ENCODE data around the gene GLRA1. TPM values are rescaled to one million over a fixed set of nuclear protein-coding genes. Genes with fewer than 3 reads are reported as not detected.

GLRA1 gene
- polyA plus RNA-seq, 1 donor (not counting 4 experiments of a cell fraction or from before 2014, with no cell fraction given) = not detected

GRCh38 chr5:151787817-151788216 lies 136.8 kb downstream of the GLRA1 start:
- Histone ChIP-seq H3K27me3 (ENCODE audit: control insufficient read depth, extremely low read depth, insufficient read depth, low read length) (no peaks in the 10 kb centered on the region), H3K4me2 (ENCODE audit: control insufficient read depth, extremely low read depth, insufficient read depth, low read depth, low read length) (no peak overlapping the region), H3K9me1 (ENCODE audit: control insufficient read depth, extremely low read depth, insufficient read depth, low read length) (no peaks in the 10 kb centered on the region), H2AFZ (ENCODE audit: control insufficient read depth, low read length) (no peak overlapping the region), H3K4me1 (ENCODE audit: control insufficient read depth, extremely low read depth, insufficient read depth, low read length) (no peaks in the 10 kb centered on the region), H3K36me3 (ENCODE audit: control insufficient read depth in 2 of 2, extremely low read depth in 1 of 2, insufficient read depth in 2 of 2, low read length in 2 of 2) (peaks cover 8 to 35% of the 10 kb centered on the region in 2 experiments), H3K79me2 (ENCODE audit: control insufficient read depth, insufficient read depth, low read length) (peaks cover 96% of the 10 kb centered on the region), H3K9me3 (ENCODE audit: control insufficient read depth, low read depth, low read length) (no peaks in the 10 kb centered on the region), H3K9ac (ENCODE audit: control insufficient read depth, extremely low read depth, insufficient read depth, low read length) (no peak overlapping the region), H4K20me1 (ENCODE audit: control insufficient read depth, extremely low read depth, insufficient read depth, low read length) (peaks cover 42% of the 10 kb centered on the region), H3K27ac (ENCODE audit: control insufficient read depth, insufficient read depth, low read length) (no peak overlapping the region), H3K4me3 (ENCODE audit: control insufficient read depth in 2 of 3, extremely low read depth in 1 of 3, insufficient read depth in 2 of 3, low read depth in 1 of 3, low read length in 3 of 3) (no peak overlapping the region)
- dilution Hi-C loops (cut with MboI; ENCODE audit: extremely low pct_ligation_motif_present, low sequenced_read_pairs) = no loop called here
- DNase-seq (ENCODE audit: low read depth, low spot score) = no peak
- FAIRE-seq = no peak
- TF ChIP-seq EZH2 (IDR thresholded peaks at IDR 0.05; ENCODE audit: low read length) = no peak
- TF ChIP-seq, protein P1, sequence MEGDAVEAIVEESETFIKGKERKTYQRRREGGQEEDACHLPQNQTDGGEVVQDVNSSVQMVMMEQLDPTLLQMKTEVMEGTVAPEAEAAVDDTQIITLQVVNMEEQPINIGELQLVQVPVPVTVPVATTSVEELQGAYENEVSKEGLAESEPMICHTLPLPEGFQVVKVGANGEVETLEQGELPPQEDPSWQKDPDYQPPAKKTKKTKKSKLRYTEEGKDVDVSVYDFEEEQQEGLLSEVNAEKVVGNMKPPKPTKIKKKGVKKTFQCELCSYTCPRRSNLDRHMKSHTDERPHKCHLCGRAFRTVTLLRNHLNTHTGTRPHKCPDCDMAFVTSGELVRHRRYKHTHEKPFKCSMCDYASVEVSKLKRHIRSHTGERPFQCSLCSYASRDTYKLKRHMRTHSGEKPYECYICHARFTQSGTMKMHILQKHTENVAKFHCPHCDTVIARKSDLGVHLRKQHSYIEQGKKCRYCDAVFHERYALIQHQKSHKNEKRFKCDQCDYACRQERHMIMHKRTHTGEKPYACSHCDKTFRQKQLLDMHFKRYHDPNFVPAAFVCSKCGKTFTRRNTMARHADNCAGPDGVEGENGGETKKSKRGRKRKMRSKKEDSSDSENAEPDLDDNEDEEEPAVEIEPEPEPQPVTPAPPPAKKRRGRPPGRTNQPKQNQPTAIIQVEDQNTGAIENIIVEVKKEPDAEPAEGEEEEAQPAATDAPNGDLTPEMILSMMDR (optimal IDR thresholded peaks at IDR 0.05 in 1 of 3, IDR thresholded peaks at IDR 0.05 in 1 of 3, conservative IDR thresholded peaks at IDR 0.05 in 1 of 3; ENCODE audit: extremely low read depth in 1 of 3, insufficient read depth in 2 of 3, low read length in 3 of 3) = no peak

GRCh38 chr5:151786468-151786867 lies 138.2 kb downstream of the GLRA1 start:
- Histone ChIP-seq H3K36me3 (ENCODE audit: control insufficient read depth in 2 of 2, extremely low read depth in 1 of 2, insufficient read depth in 2 of 2, low read length in 2 of 2) (peaks cover 6 to 24% of the 10 kb centered on the region in 2 experiments), H3K4me1 (ENCODE audit: control insufficient read depth, extremely low read depth, insufficient read depth, low read length) (no peaks in the 10 kb centered on the region), H3K27me3 (ENCODE audit: control insufficient read depth, extremely low read depth, insufficient read depth, low read length) (no peaks in the 10 kb centered on the region), H3K79me2 (ENCODE audit: control insufficient read depth, insufficient read depth, low read length) (peaks cover 96% of the 10 kb centered on the region), H3K9me3 (ENCODE audit: control insufficient read depth, low read depth, low read length) (no peaks in the 10 kb centered on the region), H3K9ac (ENCODE audit: control insufficient read depth, extremely low read depth, insufficient read depth, low read length) (no peak overlapping the region), H3K27ac (ENCODE audit: control insufficient read depth, insufficient read depth, low read length) (no peak overlapping the region), H2AFZ (ENCODE audit: control insufficient read depth, low read length) (no peak overlapping the region), H4K20me1 (ENCODE audit: control insufficient read depth, extremely low read depth, insufficient read depth, low read length) (peaks cover 47% of the 10 kb centered on the region), H3K4me3 (ENCODE audit: control insufficient read depth in 2 of 3, extremely low read depth in 1 of 3, insufficient read depth in 2 of 3, low read depth in 1 of 3, low read length in 3 of 3) (no peak overlapping the region), H3K9me1 (ENCODE audit: control insufficient read depth, extremely low read depth, insufficient read depth, low read length) (no peaks in the 10 kb centered on the region), H3K4me2 (ENCODE audit: control insufficient read depth, extremely low read depth, insufficient read depth, low read depth, low read length) (no peak overlapping the region)
- TF ChIP-seq, protein P1 (optimal IDR thresholded peaks at IDR 0.05 in 1 of 3, IDR thresholded peaks at IDR 0.05 in 1 of 3, conservative IDR thresholded peaks at IDR 0.05 in 1 of 3; ENCODE audit: extremely low read depth in 1 of 3, insufficient read depth in 2 of 3, low read length in 3 of 3) = no peak
- no peak for TF ChIP-seq EZH2 (IDR thresholded peaks at IDR 0.05; ENCODE audit: low read length)
- dilution Hi-C loops (cut with MboI; ENCODE audit: extremely low pct_ligation_motif_present, low sequenced_read_pairs) = no loop called here
- FAIRE-seq (no peak), DNase-seq (ENCODE audit: low read depth, low spot score) (no peak)
